Gastroesophageal sphincter (tissue), 3 donors: ENCODE measurements around the gene DCDC2B.

Experiments
- POLR2A ChIP-seq, 2 donors: fragments of 450-650 bp; IDR thresholded peaks; one replicate each; pipeline ENCODE4 v1.6.1; 2017; ENCODE audit warnings: antibody characterized with exemption in 2 of 2, mild to moderate bottlenecking in 2 of 2, moderate library complexity in 1 of 2
- TF ChIP-seq, protein P1 (sequence below), 4 experiments: fragments of 200-600 bp in 2 of 4; fragments of 450-650 bp in 2 of 4; sonication (generic) in 1 of 4; IDR thresholded peaks; one replicate each; pipeline ENCODE4 v1.5.1; 2017 to 2019; ENCODE audit warnings: antibody characterized with exemption in 4 of 4, mild to moderate bottlenecking in 2 of 4, moderate library complexity in 2 of 4

DNA sequence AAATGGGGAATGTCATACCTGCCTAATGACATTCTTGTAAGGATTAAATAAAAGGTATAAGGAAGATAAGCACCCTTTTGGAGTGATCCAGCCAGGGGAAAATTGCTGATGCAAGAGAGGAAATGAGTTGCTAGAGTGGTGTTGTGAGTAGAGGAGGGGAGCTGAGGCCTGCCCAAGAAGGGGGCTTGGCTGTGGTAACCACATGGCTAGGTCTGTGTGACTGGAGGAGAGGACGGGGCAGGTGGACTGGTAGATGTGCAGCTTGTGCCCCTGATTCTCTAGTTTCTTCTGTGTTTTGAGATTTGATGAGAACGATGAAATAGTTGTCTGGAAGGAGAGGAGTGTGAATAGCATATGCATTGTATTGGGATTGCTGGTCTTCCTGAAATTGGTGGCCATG is 22.8 kb upstream of the DCDC2B start:
- TF ChIP-seq, protein P1, sequence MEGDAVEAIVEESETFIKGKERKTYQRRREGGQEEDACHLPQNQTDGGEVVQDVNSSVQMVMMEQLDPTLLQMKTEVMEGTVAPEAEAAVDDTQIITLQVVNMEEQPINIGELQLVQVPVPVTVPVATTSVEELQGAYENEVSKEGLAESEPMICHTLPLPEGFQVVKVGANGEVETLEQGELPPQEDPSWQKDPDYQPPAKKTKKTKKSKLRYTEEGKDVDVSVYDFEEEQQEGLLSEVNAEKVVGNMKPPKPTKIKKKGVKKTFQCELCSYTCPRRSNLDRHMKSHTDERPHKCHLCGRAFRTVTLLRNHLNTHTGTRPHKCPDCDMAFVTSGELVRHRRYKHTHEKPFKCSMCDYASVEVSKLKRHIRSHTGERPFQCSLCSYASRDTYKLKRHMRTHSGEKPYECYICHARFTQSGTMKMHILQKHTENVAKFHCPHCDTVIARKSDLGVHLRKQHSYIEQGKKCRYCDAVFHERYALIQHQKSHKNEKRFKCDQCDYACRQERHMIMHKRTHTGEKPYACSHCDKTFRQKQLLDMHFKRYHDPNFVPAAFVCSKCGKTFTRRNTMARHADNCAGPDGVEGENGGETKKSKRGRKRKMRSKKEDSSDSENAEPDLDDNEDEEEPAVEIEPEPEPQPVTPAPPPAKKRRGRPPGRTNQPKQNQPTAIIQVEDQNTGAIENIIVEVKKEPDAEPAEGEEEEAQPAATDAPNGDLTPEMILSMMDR (IDR thresholded peaks at IDR 0.05) = no peak
- TF ChIP-seq POLR2A (IDR thresholded peaks at IDR 0.05) = no peak
